ENCODE data around the gene LBP. TPM values are rescaled to one million over a fixed set of nuclear protein-coding genes. Genes with fewer than 3 reads are reported as not detected.

LBP gene
- polyA plus RNA-seq (2013, experiment 1 of 2), result not detected
- not detected for polyA plus RNA-seq (2013, experiment 2 of 2)

GRCh38 chr20:38346247-38346651 is at the start of gene LBP:
TSS of gene LBP (plus strand) at chr20:38346482. CDS start at chr20:38346517, 35 bp downstream.
- WGBS, 2 experiments (ENCODE audit: insufficient coverage in 2 of 2), result 86 to 96% methylated on average over 7 of the region's 8 CpGs
- Histone ChIP-seq H3K4me1 (ENCODE audit: control insufficient read depth, insufficient read depth, low read length, poor library complexity, severe bottlenecking) (no peaks in the 10 kb centered on the region), H3K27ac (ENCODE audit: low read depth, low read length, severe bottlenecking) (no peak within 1 kb of the TSS), H3K9me3 (ENCODE audit: control insufficient read depth, low read length) (no peaks in the 10 kb centered on the region), H3K36me3 (ENCODE audit: control insufficient read depth, insufficient read depth, low read length) (no peaks in the 10 kb centered on the region), H3K4me3 (ENCODE audit: extremely low read depth, insufficient read depth, low read length, poor library complexity, severe bottlenecking) (no peak within 1 kb of the TSS)

- Histone ChIP-seq H3K9me3 (ENCODE audit: control insufficient read depth, low read length) (no peaks in the 10 kb centered on the region), H3K4me1 (ENCODE audit: control insufficient read depth, insufficient read depth, low read length, poor library complexity, severe bottlenecking) (no peaks in the 10 kb centered on the region), H3K27ac (ENCODE audit: low read depth, low read length, severe bottlenecking) (no peak overlapping the region), H3K4me3 (ENCODE audit: extremely low read depth, insufficient read depth, low read length, poor library complexity, severe bottlenecking) (no peak overlapping the region), H3K36me3 (ENCODE audit: control insufficient read depth, insufficient read depth, low read length) (no peaks in the 10 kb centered on the region)
- 94 to 97% methylated on average over 7 of the region's 7 CpGs for WGBS, 2 experiments (ENCODE audit: insufficient coverage in 2 of 2)
Measured at GRCh38 chr20:38297916-38298674, 48.2 kb upstream of the LBP start.

GRCh38 chr20:38298768-38299288 is 47.5 kb upstream of the LBP start:
- Histone ChIP-seq H3K9me3 (ENCODE audit: control insufficient read depth, low read length) (no peaks in the 10 kb centered on the region), H3K36me3 (ENCODE audit: control insufficient read depth, insufficient read depth, low read length) (no peaks in the 10 kb centered on the region), H3K4me1 (ENCODE audit: control insufficient read depth, insufficient read depth, low read length, poor library complexity, severe bottlenecking) (no peaks in the 10 kb centered on the region), H3K27ac (ENCODE audit: low read depth, low read length, severe bottlenecking) (peak overlapping the region; percentile 23), H3K4me3 (ENCODE audit: extremely low read depth, insufficient read depth, low read length, poor library complexity, severe bottlenecking) (no peak overlapping the region)
- 77 to 84% methylated on average over 11 of the region's 13 CpGs for WGBS, 2 experiments (ENCODE audit: insufficient coverage in 2 of 2)

DNA sequence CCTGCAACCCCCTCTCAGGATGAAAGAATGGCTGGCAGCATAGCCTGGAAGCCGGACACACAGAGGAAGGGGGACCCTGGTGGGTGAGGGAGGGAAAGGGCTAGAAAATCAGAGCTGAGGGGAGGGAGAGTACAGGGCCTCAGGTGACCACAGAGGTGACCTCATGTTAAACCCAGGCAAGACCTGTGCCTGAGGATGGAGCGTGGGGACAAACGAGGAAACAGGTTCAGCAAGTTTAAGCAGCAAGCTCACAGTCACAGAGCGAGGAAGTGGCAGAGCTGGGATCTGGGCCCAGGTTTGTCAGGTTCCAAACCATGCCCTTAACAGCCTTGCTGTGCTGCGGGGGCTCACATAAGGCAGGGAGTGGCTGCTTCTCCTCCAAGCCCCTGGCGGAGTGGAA is 46.3 kb upstream of the LBP start:
- no peaks in the 10 kb centered on the region for H3K9me3 ChIP-seq (ENCODE audit: control insufficient read depth, low read length)
- no peaks in the 10 kb centered on the region for H3K4me1 ChIP-seq (ENCODE audit: control insufficient read depth, insufficient read depth, low read length, poor library complexity, severe bottlenecking)
- no peak overlapping the region for H3K4me3 ChIP-seq (ENCODE audit: extremely low read depth, insufficient read depth, low read length, poor library complexity, severe bottlenecking)
- H3K27ac ChIP-seq (ENCODE audit: low read depth, low read length, severe bottlenecking), result no peak overlapping the region
- WGBS, 2 experiments (ENCODE audit: insufficient coverage in 2 of 2), result 80 to 93% methylated on average over 5 to 6 of the region's 6 CpGs
- H3K36me3 ChIP-seq (ENCODE audit: control insufficient read depth, insufficient read depth, low read length), result no peaks in the 10 kb centered on the region

DNA sequence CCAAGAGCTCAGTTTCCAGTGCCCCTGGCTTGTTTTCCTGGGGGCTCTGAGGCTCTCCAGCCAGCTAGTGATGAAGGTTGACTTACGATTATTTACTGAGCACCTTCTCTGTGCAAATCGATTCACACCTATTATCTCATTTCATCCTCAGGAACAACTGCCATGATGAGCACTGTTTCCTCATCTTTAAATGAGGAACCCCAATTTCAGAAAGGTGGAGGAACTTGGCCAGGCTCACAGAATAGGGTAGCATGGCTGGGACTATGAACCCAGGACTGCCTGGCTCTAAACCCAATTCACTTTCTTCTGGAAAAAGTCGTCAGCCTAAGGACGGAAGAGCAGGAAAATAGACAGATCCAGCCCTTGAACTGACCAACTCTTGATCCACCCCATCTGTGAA is 45.8 kb upstream of the LBP start:
- Histone ChIP-seq H3K4me3 (ENCODE audit: extremely low read depth, insufficient read depth, low read length, poor library complexity, severe bottlenecking) (no peak overlapping the region), H3K36me3 (ENCODE audit: control insufficient read depth, insufficient read depth, low read length) (no peaks in the 10 kb centered on the region), H3K4me1 (ENCODE audit: control insufficient read depth, insufficient read depth, low read length, poor library complexity, severe bottlenecking) (no peaks in the 10 kb centered on the region), H3K9me3 (ENCODE audit: control insufficient read depth, low read length) (no peaks in the 10 kb centered on the region), H3K27ac (ENCODE audit: low read depth, low read length, severe bottlenecking) (no peak overlapping the region)
- 90 to 100% methylated on average over 2 of the region's 4 CpGs for WGBS, 2 experiments (ENCODE audit: insufficient coverage in 2 of 2)

- Histone ChIP-seq H3K27ac (ENCODE audit: low read depth, low read length, severe bottlenecking) (no peak overlapping the region), H3K4me3 (ENCODE audit: extremely low read depth, insufficient read depth, low read length, poor library complexity, severe bottlenecking) (no peak overlapping the region), H3K4me1 (ENCODE audit: control insufficient read depth, insufficient read depth, low read length, poor library complexity, severe bottlenecking) (no peaks in the 10 kb centered on the region), H3K36me3 (ENCODE audit: control insufficient read depth, insufficient read depth, low read length) (no peaks in the 10 kb centered on the region), H3K9me3 (ENCODE audit: control insufficient read depth, low read length) (no peaks in the 10 kb centered on the region)
- 94 to 100% methylated on average over 2 to 3 of the region's 3 CpGs for WGBS, 2 experiments (ENCODE audit: insufficient coverage in 2 of 2)
Measured at GRCh38 chr20:38301309-38301708, 45.0 kb upstream of the LBP start.

DNA sequence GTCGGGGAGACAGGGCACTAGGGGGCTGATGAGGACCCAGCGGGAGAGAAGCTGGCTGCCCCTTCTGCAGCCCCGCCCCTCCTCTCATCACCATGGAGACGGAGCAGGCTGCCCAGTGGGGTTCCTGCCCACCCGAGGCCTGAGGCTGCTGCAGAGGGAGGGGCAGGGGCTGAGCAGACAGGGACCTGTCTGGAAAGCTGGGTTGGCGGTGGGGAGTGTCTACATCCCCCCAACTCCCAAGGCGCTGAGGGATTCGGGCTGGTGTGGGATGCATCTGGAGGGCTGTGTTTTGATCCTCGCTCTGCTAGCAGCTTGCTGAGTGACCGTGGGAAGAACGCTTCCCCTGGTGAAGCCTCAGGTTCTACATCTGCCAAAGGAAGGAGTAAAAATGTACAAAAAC is 43.5 kb upstream of the LBP start:
- H3K27ac ChIP-seq (ENCODE audit: low read depth, low read length, severe bottlenecking), result no peak overlapping the region
- WGBS, 2 experiments (ENCODE audit: insufficient coverage in 2 of 2), result 48 to 55% methylated on average over 4 to 5 of the region's 11 CpGs
- no peaks in the 10 kb centered on the region for H3K4me1 ChIP-seq (ENCODE audit: control insufficient read depth, insufficient read depth, low read length, poor library complexity, severe bottlenecking)
- no peaks in the 10 kb centered on the region for H3K9me3 ChIP-seq (ENCODE audit: control insufficient read depth, low read length)
- H3K36me3 ChIP-seq (ENCODE audit: control insufficient read depth, insufficient read depth, low read length), result no peaks in the 10 kb centered on the region
- no peak overlapping the region for H3K4me3 ChIP-seq (ENCODE audit: extremely low read depth, insufficient read depth, low read length, poor library complexity, severe bottlenecking)

DNA sequence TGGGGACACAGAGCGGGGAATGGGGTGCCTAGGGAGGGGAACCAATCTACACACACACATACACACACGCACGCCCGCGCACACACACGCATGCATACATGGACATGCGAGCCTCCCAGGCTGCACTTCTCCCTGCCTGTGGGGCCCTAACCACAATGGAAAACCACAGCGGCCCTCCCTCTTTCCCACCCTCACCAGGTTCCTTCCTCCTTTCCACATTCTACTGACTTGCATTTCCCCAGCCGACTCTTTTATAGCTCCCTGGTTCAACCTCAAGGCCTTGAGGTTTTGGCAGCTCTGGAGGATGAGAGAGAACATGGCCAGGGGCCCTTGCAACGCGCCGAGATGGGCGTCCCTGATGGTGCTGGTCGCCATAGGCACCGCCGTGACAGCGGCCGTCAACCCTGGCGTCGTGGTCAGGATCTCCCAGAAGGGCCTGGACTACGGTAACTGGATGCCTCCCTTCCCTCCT is 42.3 kb upstream of the LBP start, which contains the start of gene BPI:
Gene BPI (plus strand): TSS at position 249 of the 472 bp plus-strand sequence. CDS start 68 bp downstream, at position 317.
- Histone ChIP-seq H3K27ac (ENCODE audit: low read depth, low read length, severe bottlenecking) (no peak within 1 kb of the TSS), H3K4me1 (ENCODE audit: control insufficient read depth, insufficient read depth, low read length, poor library complexity, severe bottlenecking) (no peaks in the 10 kb centered on the region), H3K9me3 (ENCODE audit: control insufficient read depth, low read length) (peaks cover 3% of the 10 kb centered on the region), H3K4me3 (ENCODE audit: extremely low read depth, insufficient read depth, low read length, poor library complexity, severe bottlenecking) (no peak within 1 kb of the TSS), H3K36me3 (ENCODE audit: control insufficient read depth, insufficient read depth, low read length) (no peaks in the 10 kb centered on the region)
- 82 to 84% methylated on average over 16 to 17 of the region's 21 CpGs for whole genome bisulfite sequencing, 2 experiments (ENCODE audit: insufficient coverage in 2 of 2)

GRCh38 chr20:38304845-38305447 is 41.3 kb upstream of the LBP start:
- H3K4me1 ChIP-seq (ENCODE audit: control insufficient read depth, insufficient read depth, low read length, poor library complexity, severe bottlenecking), result no peaks in the 10 kb centered on the region
- no peaks in the 10 kb centered on the region for H3K36me3 ChIP-seq (ENCODE audit: control insufficient read depth, insufficient read depth, low read length)
- H3K27ac ChIP-seq (ENCODE audit: low read depth, low read length, severe bottlenecking), result no peak overlapping the region
- no peak overlapping the region for H3K4me3 ChIP-seq (ENCODE audit: extremely low read depth, insufficient read depth, low read length, poor library complexity, severe bottlenecking)
- WGBS, 2 experiments (ENCODE audit: insufficient coverage in 2 of 2), result 56 to 72% methylated on average over 8 of the region's 8 CpGs
- H3K9me3 ChIP-seq (ENCODE audit: control insufficient read depth, low read length), result peaks cover 9% of the 10 kb centered on the region

DNA sequence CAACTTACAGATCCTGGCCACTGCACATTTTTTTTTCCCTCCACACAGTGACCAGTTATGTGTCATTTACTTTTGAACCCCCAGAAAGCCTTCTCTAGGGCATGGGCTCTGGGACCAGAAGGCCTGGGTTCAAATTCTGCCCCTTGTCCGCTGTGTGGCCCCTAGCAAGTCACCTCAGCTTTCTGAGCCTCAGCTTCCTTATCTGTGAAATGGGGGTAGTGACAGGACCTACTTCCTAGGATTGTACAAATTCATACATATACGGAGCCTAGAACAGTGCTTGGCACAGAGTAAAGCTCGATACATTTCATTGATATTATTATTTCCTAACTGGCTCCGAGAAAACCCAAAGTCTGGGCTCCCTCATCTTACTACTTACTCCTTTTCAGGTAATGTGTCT is 40.7 kb upstream of the LBP start:
- Histone ChIP-seq H3K27ac (ENCODE audit: low read depth, low read length, severe bottlenecking) (no peak overlapping the region), H3K36me3 (ENCODE audit: control insufficient read depth, insufficient read depth, low read length) (no peaks in the 10 kb centered on the region), H3K4me1 (ENCODE audit: control insufficient read depth, insufficient read depth, low read length, poor library complexity, severe bottlenecking) (no peaks in the 10 kb centered on the region), H3K9me3 (ENCODE audit: control insufficient read depth, low read length) (peaks cover 9% of the 10 kb centered on the region), H3K4me3 (ENCODE audit: extremely low read depth, insufficient read depth, low read length, poor library complexity, severe bottlenecking) (no peak overlapping the region)
- 92 to 93% methylated on average over 2 to 3 of the region's 4 CpGs for WGBS, 2 experiments (ENCODE audit: insufficient coverage in 2 of 2)

Measured in mesodermal cell (in vitro differentiated cells).